ENCODE measurements around the gene DONSON.
A peak's percentile ranks its signal among the peaks of the same experiment; 100 is the strongest.

DONSON gene

GRCh38 chr21:33562389-33562788 is 26.1 kb downstream of the DONSON start:
- FAIRE-seq (peak; percentile 48), DNase-seq (ENCODE audit: insufficient read length, low spot score) (no peak)
- no peak for TF ChIP-seq CTCF (IDR thresholded peaks at IDR 0.05; ENCODE audit: insufficient read depth, missing control alignments)

- no peak for DNase-seq (ENCODE audit: insufficient read length, low spot score)
- no peak for TF ChIP-seq CTCF (IDR thresholded peaks at IDR 0.05; ENCODE audit: insufficient read depth, missing control alignments)
- no peak for FAIRE-seq
Observed at GRCh38 chr21:33561373-33561772, 27.1 kb downstream of the DONSON start.

GRCh38 chr21:33560965-33561364 is 27.5 kb downstream of the DONSON start:
- FAIRE-seq = peak; percentile 46
- DNase-seq (ENCODE audit: insufficient read length, low spot score) = no peak
- TF ChIP-seq CTCF (IDR thresholded peaks at IDR 0.05; ENCODE audit: insufficient read depth, missing control alignments) = no peak

GRCh38 chr21:33559813-33560212 is 28.7 kb downstream of the DONSON start:
- FAIRE-seq = no peak
- DNase-seq (ENCODE audit: insufficient read length, low spot score) = no peak
- TF ChIP-seq CTCF (IDR thresholded peaks at IDR 0.05; ENCODE audit: insufficient read depth, missing control alignments) = no peak

GRCh38 chr21:33558777-33559421 is 29.6 kb downstream of the DONSON start:
- no peak for DNase-seq (ENCODE audit: insufficient read length, low spot score)
- no peak for TF ChIP-seq CTCF (IDR thresholded peaks at IDR 0.05; ENCODE audit: insufficient read depth, missing control alignments)
- FAIRE-seq = no peak

- FAIRE-seq = no peak
- DNase-seq (ENCODE audit: insufficient read length, low spot score) = no peak
- no peak for TF ChIP-seq CTCF (IDR thresholded peaks at IDR 0.05; ENCODE audit: insufficient read depth, missing control alignments)
Observed at GRCh38 chr21:33557447-33557846, 31.0 kb downstream of the DONSON start.

GRCh38 chr21:33554982-33555344 is 33.5 kb downstream of the DONSON start:
- DNase-seq (ENCODE audit: insufficient read length, low spot score) = no peak
- TF ChIP-seq CTCF (IDR thresholded peaks at IDR 0.05; ENCODE audit: insufficient read depth, missing control alignments) = no peak
- no peak for FAIRE-seq

All from D721Med (cell line).